GM23338 (cell line): Measurements from ENCODE around the gene ZNF524.

Experiments
- CREB1 ChIP-seq: fragments of 250-450 bp; sonication (Bioruptor Pico); IDR thresholded peaks from 2 replicates; pipeline ENCODE4 v1.5.0; 2020; ENCODE audit warnings: low read depth, mild to moderate bottlenecking, moderate library complexity
- EZH2 ChIP-seq: fragments of 200-600 bp; sonication (generic); IDR thresholded peaks from one replicate; pipeline ENCODE4 v1.8.0; 2017; ENCODE audit warnings: antibody characterized with exemption, mild to moderate bottlenecking, low read depth; ENCODE audit not compliant: unreplicated experiment
- EZH2phosphoT487 ChIP-seq: fragments of 200-600 bp; sonication (generic); IDR thresholded peaks from one replicate; pipeline ENCODE4 v1.8.1; 2018; ENCODE audit warnings: antibody characterized with exemption; ENCODE audit not compliant: unreplicated experiment
- JUNB ChIP-seq: IDR thresholded peaks from one replicate; pipeline ENCODE4 v1.6.1; 2016; ENCODE audit warnings: antibody characterized with exemption; ENCODE audit not compliant: unreplicated experiment
- POLR2AphosphoS5 ChIP-seq: IDR thresholded peaks from 2 replicates; pipeline ENCODE4 v1.6.1; 2016; ENCODE audit warnings: antibody characterized with exemption, low read depth
- ZNF114 ChIP-seq: fragments of 250-450 bp; sonication (Bioruptor Pico); IDR thresholded peaks from 2 replicates; pipeline ENCODE4 v1.5.0; 2020; ENCODE audit warnings: mild to moderate bottlenecking, moderate library complexity
- TF ChIP-seq, protein P1 (sequence below), 2 experiments: fragments of 200-600 bp in 1 of 2; sonication (generic) in 1 of 2; conservative IDR thresholded peaks; 2 replicates each; pipeline versions ENCODE4 v1.5.1 to v1.6.1; 2016 to 2017; ENCODE audit warnings: antibody characterized with exemption in 2 of 2, low read depth in 2 of 2, mild to moderate bottlenecking in 2 of 2, moderate library complexity in 1 of 2
- TF ChIP-seq, protein P2 (sequence below): IDR thresholded peaks from 2 replicates; pipeline ENCODE4 v1.6.1; 2016; ENCODE audit warnings: antibody characterized with exemption
- TF ChIP-seq, protein P3 (sequence below): IDR thresholded peaks from one replicate; pipeline ENCODE4 v1.6.1; 2018; ENCODE audit warnings: antibody characterized with exemption; ENCODE audit not compliant: unreplicated experiment

DNA sequence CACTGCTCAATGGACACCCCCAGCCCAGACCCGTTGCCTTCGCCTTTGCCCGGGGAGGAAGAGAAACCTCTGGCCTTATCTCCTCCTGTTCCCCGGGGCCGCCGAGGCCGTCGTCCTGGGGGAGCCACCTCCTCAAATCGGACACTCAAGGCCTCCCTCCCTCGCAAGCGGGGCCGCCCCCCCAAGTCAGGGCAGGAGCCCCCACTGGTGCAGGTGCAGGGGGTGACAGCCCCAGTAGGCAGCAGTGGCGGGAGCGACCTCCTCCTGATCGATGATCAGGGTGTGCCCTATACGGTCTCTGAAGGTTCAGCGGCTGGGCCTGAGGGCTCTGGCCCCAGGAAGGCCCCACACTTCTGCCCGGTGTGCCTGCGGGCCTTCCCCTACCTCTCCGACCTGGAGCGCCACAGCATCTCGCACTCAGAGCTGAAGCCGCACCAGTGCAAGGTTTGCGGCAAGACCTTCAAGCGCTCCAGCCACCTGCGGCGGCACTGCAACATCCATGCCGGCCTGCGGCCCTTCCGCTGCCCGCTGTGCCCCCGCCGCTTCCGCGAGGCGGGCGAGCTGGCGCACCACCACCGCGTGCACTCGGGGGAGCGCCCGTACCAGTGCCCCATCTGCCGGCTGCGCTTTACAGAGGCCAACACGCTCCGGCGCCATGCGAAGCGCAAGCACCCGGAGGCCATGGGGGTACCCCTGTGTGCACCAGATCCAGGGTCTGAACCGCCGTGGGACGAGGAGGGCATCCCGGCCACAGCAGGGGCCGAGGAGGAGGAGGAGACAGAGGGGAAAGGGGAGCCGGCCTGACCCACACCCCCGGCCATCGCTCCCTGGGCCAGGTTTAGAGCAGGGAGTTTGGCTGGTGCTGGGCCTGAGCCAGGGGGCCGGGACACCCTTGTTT, 2.3 kb downstream of the ZNF524 start:
- TF ChIP-seq, protein P1, sequence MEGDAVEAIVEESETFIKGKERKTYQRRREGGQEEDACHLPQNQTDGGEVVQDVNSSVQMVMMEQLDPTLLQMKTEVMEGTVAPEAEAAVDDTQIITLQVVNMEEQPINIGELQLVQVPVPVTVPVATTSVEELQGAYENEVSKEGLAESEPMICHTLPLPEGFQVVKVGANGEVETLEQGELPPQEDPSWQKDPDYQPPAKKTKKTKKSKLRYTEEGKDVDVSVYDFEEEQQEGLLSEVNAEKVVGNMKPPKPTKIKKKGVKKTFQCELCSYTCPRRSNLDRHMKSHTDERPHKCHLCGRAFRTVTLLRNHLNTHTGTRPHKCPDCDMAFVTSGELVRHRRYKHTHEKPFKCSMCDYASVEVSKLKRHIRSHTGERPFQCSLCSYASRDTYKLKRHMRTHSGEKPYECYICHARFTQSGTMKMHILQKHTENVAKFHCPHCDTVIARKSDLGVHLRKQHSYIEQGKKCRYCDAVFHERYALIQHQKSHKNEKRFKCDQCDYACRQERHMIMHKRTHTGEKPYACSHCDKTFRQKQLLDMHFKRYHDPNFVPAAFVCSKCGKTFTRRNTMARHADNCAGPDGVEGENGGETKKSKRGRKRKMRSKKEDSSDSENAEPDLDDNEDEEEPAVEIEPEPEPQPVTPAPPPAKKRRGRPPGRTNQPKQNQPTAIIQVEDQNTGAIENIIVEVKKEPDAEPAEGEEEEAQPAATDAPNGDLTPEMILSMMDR (conservative IDR thresholded peaks at IDR 0.05; ENCODE audit: low read depth in 2 of 2) = no peak
- TF ChIP-seq ZNF114 (CRISPR knock-in tag) (no peak), EZH2 (no peak), JUNB (no peak), POLR2AphosphoS5 (no peak), EZH2phosphoT487 (no peak), CREB1 (CRISPR knock-in tag) (no peak)
- TF ChIP-seq, protein P2, sequence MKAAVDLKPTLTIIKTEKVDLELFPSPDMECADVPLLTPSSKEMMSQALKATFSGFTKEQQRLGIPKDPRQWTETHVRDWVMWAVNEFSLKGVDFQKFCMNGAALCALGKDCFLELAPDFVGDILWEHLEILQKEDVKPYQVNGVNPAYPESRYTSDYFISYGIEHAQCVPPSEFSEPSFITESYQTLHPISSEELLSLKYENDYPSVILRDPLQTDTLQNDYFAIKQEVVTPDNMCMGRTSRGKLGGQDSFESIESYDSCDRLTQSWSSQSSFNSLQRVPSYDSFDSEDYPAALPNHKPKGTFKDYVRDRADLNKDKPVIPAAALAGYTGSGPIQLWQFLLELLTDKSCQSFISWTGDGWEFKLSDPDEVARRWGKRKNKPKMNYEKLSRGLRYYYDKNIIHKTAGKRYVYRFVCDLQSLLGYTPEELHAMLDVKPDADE = no peak
- TF ChIP-seq, protein P3, sequence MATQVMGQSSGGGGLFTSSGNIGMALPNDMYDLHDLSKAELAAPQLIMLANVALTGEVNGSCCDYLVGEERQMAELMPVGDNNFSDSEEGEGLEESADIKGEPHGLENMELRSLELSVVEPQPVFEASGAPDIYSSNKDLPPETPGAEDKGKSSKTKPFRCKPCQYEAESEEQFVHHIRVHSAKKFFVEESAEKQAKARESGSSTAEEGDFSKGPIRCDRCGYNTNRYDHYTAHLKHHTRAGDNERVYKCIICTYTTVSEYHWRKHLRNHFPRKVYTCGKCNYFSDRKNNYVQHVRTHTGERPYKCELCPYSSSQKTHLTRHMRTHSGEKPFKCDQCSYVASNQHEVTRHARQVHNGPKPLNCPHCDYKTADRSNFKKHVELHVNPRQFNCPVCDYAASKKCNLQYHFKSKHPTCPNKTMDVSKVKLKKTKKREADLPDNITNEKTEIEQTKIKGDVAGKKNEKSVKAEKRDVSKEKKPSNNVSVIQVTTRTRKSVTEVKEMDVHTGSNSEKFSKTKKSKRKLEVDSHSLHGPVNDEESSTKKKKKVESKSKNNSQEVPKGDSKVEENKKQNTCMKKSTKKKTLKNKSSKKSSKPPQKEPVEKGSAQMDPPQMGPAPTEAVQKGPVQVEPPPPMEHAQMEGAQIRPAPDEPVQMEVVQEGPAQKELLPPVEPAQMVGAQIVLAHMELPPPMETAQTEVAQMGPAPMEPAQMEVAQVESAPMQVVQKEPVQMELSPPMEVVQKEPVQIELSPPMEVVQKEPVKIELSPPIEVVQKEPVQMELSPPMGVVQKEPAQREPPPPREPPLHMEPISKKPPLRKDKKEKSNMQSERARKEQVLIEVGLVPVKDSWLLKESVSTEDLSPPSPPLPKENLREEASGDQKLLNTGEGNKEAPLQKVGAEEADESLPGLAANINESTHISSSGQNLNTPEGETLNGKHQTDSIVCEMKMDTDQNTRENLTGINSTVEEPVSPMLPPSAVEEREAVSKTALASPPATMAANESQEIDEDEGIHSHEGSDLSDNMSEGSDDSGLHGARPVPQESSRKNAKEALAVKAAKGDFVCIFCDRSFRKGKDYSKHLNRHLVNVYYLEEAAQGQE = no peak
